ENCODE measurements around the gene KIF17.

The KIF17 gene

DNA sequence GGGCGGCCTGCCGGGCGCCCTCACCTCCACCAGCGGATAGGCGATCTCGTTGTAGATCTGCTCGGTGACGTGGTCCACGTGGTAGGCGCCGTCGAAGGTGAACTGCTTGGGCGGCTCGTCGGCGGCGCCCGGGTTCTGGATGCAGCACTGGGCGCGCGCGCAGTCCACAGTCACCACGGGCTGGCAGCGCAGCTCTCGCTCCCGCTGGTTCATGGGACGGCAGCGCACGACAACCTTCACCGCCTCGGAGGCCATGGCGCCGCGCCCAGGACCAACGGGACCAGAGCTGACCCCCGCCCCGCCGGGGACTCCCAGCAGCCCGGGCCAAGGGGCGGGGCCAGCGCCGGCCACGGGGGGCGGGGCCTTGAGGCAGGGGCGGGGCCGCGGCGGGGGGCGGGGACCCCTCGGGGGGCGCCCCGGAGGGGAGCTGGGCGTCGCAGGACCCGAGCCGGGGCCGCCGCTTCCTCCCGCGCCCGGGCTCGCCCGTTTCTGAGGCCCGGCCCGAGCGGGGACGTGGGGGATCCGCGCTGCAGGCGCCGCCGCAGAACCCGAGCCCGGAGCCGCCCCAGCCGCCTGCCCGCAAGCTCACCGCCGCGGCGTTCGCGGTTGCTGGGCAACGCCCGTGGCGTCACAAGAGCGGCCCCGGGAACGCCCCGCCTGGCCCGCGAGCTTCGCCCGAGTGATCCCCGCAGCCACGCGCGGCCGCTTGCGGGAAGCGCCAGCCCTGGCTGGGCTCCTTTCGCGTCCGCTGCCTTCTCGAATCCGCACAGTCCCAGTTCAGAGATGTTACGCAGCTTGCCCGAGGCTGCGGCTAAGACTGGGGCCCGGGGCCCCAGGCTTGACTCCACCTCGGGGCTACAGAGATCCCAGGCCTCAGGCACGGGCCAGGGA is at the start of gene KIF17:
Gene KIF17, minus strand, starts transcription at position 556 of the 891 bp plus-strand sequence. Its CDS starts 301 bp downstream, at position 255.
- Histone ChIP-seq H3K9me3 (ENCODE audit: control insufficient read depth in 2 of 2, low read length in 2 of 2) (no peaks in the 10 kb centered on the region), H3K4me3 (ENCODE audit: low read length in 2 of 2) (peak within 1 kb of the TSS in 1 of 2 donors; percentile 68), H3K36me3 (ENCODE audit: control insufficient read depth in 2 of 2, insufficient read depth in 2 of 2, low read length in 2 of 2) (no peaks in the 10 kb centered on the region), H3K27me3 (ENCODE audit: control insufficient read depth in 1 of 2, insufficient read depth in 2 of 2, low read length in 2 of 2) (peaks cover 10 to 15% of the 10 kb centered on the region in 2 donors), H3K4me1 (ENCODE audit: control insufficient read depth, insufficient read depth, low read length) (peaks cover 11% of the 10 kb centered on the region), H3K9ac (ENCODE audit: low read length in 2 of 2) (no peak within 1 kb of the TSS), H3K27ac (ENCODE audit: low read length) (no peak within 1 kb of the TSS)

DNA sequence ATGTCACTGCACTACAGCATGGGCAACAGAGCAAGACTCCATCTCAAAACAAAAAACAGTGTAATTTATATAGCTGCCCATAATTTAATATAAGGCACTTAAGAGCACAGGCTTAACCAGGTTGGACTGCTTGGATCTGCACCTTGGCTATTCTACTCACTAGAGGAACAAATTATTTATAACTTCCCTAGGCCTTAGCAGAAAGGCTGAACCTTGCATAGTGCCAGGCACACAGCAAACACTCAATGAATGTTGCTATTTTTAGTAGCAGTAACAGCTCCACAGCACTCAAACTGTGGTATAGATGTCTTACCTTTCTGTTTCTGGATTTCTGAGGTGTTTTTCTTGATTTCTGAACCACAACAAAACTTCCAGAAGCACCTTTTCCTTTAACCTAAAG is 49.5 kb upstream of the KIF17 start:
- Histone ChIP-seq H3K36me3 (ENCODE audit: control insufficient read depth in 2 of 2, insufficient read depth in 2 of 2, low read length in 2 of 2) (peaks cover 49% of the 10 kb centered on the region in 2 donors), H3K4me3 (ENCODE audit: low read length in 2 of 2) (no peak overlapping the region), H3K27me3 (ENCODE audit: control insufficient read depth in 1 of 2, insufficient read depth in 2 of 2, low read length in 2 of 2) (no peaks in the 10 kb centered on the region), H3K27ac (ENCODE audit: low read length) (no peak overlapping the region), H3K9me3 (ENCODE audit: control insufficient read depth in 2 of 2, low read length in 2 of 2) (no peaks in the 10 kb centered on the region), H3K9ac (ENCODE audit: low read length in 2 of 2) (no peak overlapping the region), H3K4me1 (ENCODE audit: control insufficient read depth, insufficient read depth, low read length) (no peaks in the 10 kb centered on the region)

DNA sequence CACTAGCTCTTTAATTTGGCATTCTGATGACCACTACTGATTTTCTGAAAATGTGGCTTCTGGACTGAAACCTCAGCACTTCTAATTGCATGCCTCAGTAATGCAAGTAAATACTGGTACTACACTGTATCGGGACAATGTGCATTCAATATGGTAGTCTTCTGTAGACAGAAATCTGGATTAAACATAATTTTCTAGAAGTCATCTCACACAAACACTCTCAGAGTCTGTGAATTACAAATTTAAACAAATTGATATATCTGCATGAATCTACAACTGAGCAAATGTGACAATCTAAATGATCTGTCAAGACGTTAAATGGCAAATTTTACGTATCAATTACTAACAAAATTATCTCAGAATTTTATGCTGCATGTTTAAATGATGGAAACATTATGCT is 45.6 kb upstream of the KIF17 start:
- Histone ChIP-seq H3K27ac (ENCODE audit: low read length) (no peak overlapping the region), H3K36me3 (ENCODE audit: control insufficient read depth in 2 of 2, insufficient read depth in 2 of 2, low read length in 2 of 2) (peaks cover 35 to 60% of the 10 kb centered on the region in 2 donors), H3K9ac (ENCODE audit: low read length in 2 of 2) (no peak overlapping the region), H3K9me3 (ENCODE audit: control insufficient read depth in 2 of 2, low read length in 2 of 2) (no peaks in the 10 kb centered on the region), H3K27me3 (ENCODE audit: control insufficient read depth in 1 of 2, insufficient read depth in 2 of 2, low read length in 2 of 2) (no peaks in the 10 kb centered on the region), H3K4me3 (ENCODE audit: low read length in 2 of 2) (no peak overlapping the region), H3K4me1 (ENCODE audit: control insufficient read depth, insufficient read depth, low read length) (no peaks in the 10 kb centered on the region)

DNA sequence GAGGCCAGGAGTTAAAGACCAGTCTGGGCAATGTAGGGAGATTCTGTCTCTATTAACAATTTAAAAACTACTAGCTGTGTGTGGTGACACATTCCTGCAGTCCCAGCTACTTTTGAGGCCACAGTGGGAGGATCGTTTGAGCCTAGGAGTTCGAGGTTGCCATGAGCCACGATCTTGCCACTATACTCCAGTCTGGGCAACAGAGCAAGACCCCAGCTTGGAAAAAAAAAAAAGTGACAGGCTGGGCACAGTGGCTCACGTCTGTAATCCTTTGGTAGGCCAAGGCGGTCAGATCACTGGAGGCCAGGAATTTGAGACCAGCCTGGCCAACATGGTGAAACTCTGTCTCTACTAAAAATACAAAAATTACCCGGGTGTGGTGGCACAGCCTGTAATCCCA is 42.5 kb upstream of the KIF17 start:
- no peak overlapping the region for H3K4me3 ChIP-seq (ENCODE audit: low read length in 2 of 2)
- H3K9ac ChIP-seq (ENCODE audit: low read length in 2 of 2): no peak overlapping the region
- H3K36me3 ChIP-seq (ENCODE audit: control insufficient read depth in 2 of 2, insufficient read depth in 2 of 2, low read length in 2 of 2): peaks cover 41 to 56% of the 10 kb centered on the region in 2 donors
- H3K27ac ChIP-seq (ENCODE audit: low read length): no peak overlapping the region
- H3K4me1 ChIP-seq (ENCODE audit: control insufficient read depth, insufficient read depth, low read length): no peaks in the 10 kb centered on the region
- H3K27me3 ChIP-seq (ENCODE audit: control insufficient read depth in 1 of 2, insufficient read depth in 2 of 2, low read length in 2 of 2): no peaks in the 10 kb centered on the region
- no peaks in the 10 kb centered on the region for H3K9me3 ChIP-seq (ENCODE audit: control insufficient read depth in 2 of 2, low read length in 2 of 2)

DNA sequence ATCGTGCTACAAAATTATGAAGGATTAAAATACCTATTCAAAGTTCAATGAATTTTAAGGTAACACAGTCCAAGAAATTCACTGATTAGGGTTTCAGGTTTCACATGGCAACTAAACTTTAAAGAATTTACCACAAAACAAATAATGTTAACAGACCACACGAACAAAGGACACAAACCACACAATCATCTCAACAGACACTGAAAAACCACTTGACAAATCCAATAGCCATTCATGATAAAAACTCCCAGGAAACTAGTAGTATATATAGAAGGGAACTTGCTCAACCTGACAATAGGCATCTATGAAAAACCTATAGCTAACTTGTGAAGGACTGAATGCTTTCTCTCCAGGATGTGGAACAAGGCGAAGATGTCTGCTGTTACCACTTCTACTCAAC is 35.8 kb upstream of the KIF17 start:
- Histone ChIP-seq H3K4me3 (ENCODE audit: low read length in 2 of 2) (no peak overlapping the region), H3K27me3 (ENCODE audit: control insufficient read depth in 1 of 2, insufficient read depth in 2 of 2, low read length in 2 of 2) (no peaks in the 10 kb centered on the region), H3K4me1 (ENCODE audit: control insufficient read depth, insufficient read depth, low read length) (no peaks in the 10 kb centered on the region), H3K36me3 (ENCODE audit: control insufficient read depth in 2 of 2, insufficient read depth in 2 of 2, low read length in 2 of 2) (peaks cover 20 to 33% of the 10 kb centered on the region in 2 donors), H3K9ac (ENCODE audit: low read length in 2 of 2) (no peak overlapping the region), H3K9me3 (ENCODE audit: control insufficient read depth in 2 of 2, low read length in 2 of 2) (no peaks in the 10 kb centered on the region), H3K27ac (ENCODE audit: low read length) (no peak overlapping the region)

- H3K9me3 ChIP-seq (ENCODE audit: control insufficient read depth in 2 of 2, low read length in 2 of 2): no peaks in the 10 kb centered on the region
- no peak overlapping the region for H3K4me3 ChIP-seq (ENCODE audit: low read length in 2 of 2)
- H3K27ac ChIP-seq (ENCODE audit: low read length): no peak overlapping the region
- no peaks in the 10 kb centered on the region for H3K27me3 ChIP-seq (ENCODE audit: control insufficient read depth in 1 of 2, insufficient read depth in 2 of 2, low read length in 2 of 2)
- H3K9ac ChIP-seq (ENCODE audit: low read length in 2 of 2): no peak overlapping the region
- no peaks in the 10 kb centered on the region for H3K4me1 ChIP-seq (ENCODE audit: control insufficient read depth, insufficient read depth, low read length)
- H3K36me3 ChIP-seq (ENCODE audit: control insufficient read depth in 2 of 2, insufficient read depth in 2 of 2, low read length in 2 of 2): peaks cover 28 to 49% of the 10 kb centered on the region in 2 donors
Observed at GRCh38 chr1:20751462-20751990, 33.7 kb upstream of the KIF17 start.

DNA sequence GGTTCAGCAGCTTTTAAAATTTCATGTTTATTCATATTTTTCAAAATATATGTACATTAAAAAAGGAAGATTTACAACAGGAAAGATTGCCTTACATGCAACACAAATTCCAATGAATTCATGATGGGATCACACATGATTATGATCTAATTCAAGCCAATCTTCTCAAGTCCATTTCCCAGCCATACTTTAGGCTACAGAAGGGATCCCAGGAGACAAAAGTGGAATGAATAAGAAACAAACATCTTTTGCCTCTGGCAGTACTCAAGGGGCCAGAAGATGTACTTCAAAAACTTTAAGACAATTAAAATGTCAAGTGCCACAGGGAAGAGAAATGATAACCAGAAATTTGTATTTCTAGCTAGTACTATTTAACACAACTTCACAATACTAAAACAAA is 24.9 kb upstream of the KIF17 start:
- Histone ChIP-seq H3K27me3 (ENCODE audit: control insufficient read depth in 1 of 2, insufficient read depth in 2 of 2, low read length in 2 of 2) (no peaks in the 10 kb centered on the region), H3K9me3 (ENCODE audit: control insufficient read depth in 2 of 2, low read length in 2 of 2) (no peaks in the 10 kb centered on the region), H3K9ac (ENCODE audit: low read length in 2 of 2) (no peak overlapping the region), H3K36me3 (ENCODE audit: control insufficient read depth in 2 of 2, insufficient read depth in 2 of 2, low read length in 2 of 2) (peaks cover 48 to 50% of the 10 kb centered on the region in 2 donors), H3K27ac (ENCODE audit: low read length) (no peak overlapping the region), H3K4me3 (ENCODE audit: low read length in 2 of 2) (no peak overlapping the region), H3K4me1 (ENCODE audit: control insufficient read depth, insufficient read depth, low read length) (no peaks in the 10 kb centered on the region)

- H3K27me3 ChIP-seq (ENCODE audit: control insufficient read depth in 1 of 2, insufficient read depth in 2 of 2, low read length in 2 of 2): no peaks in the 10 kb centered on the region
- no peak overlapping the region for H3K27ac ChIP-seq (ENCODE audit: low read length)
- H3K4me1 ChIP-seq (ENCODE audit: control insufficient read depth, insufficient read depth, low read length): no peaks in the 10 kb centered on the region
- no peaks in the 10 kb centered on the region for H3K9me3 ChIP-seq (ENCODE audit: control insufficient read depth in 2 of 2, low read length in 2 of 2)
- H3K9ac ChIP-seq (ENCODE audit: low read length in 2 of 2): no peak overlapping the region
- H3K4me3 ChIP-seq (ENCODE audit: low read length in 2 of 2): no peak overlapping the region
- H3K36me3 ChIP-seq (ENCODE audit: control insufficient read depth in 2 of 2, insufficient read depth in 2 of 2, low read length in 2 of 2): peaks cover 39 to 40% of the 10 kb centered on the region in 2 donors
Observed at GRCh38 chr1:20740781-20741180, 23.0 kb upstream of the KIF17 start.

- no peak overlapping the region for H3K27ac ChIP-seq (ENCODE audit: low read length)
- H3K4me1 ChIP-seq (ENCODE audit: control insufficient read depth, insufficient read depth, low read length): no peaks in the 10 kb centered on the region
- no peak overlapping the region for H3K4me3 ChIP-seq (ENCODE audit: low read length in 2 of 2)
- no peaks in the 10 kb centered on the region for H3K27me3 ChIP-seq (ENCODE audit: control insufficient read depth in 1 of 2, insufficient read depth in 2 of 2, low read length in 2 of 2)
- no peaks in the 10 kb centered on the region for H3K9me3 ChIP-seq (ENCODE audit: control insufficient read depth in 2 of 2, low read length in 2 of 2)
- H3K36me3 ChIP-seq (ENCODE audit: control insufficient read depth in 2 of 2, insufficient read depth in 2 of 2, low read length in 2 of 2): peaks cover 25 to 26% of the 10 kb centered on the region in 2 donors
- H3K9ac ChIP-seq (ENCODE audit: low read length in 2 of 2): no peak overlapping the region
Observed at GRCh38 chr1:20739225-20739624, 21.4 kb upstream of the KIF17 start.

DNA sequence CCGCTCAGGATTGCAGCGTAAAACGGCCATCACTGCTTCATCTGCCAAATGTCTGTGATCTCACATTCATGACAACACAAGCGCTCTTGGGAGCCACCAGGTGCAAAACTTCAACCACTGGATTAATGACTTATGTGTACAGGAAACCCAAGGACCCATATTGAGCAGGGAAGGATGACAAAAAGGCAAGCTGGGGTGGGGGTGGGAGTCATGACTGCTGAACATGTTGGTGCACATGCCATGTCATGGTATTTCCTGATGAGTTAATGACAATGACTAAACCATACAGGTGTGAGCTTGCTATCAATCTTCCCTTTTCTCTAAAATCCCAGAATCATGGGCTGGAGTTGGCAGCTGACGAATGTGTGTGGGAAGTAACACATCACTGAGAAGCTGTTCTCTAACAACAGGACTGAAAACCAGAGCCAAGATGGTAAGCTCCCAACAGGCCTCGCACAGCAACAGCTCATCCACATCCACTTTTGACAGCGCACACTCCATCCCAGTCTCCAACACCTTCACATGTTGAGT is 17.8 kb upstream of the KIF17 start:
- Histone ChIP-seq H3K4me1 (ENCODE audit: control insufficient read depth, insufficient read depth, low read length) (peaks cover 28% of the 10 kb centered on the region), H3K9me3 (ENCODE audit: control insufficient read depth in 2 of 2, low read length in 2 of 2) (no peaks in the 10 kb centered on the region), H3K27me3 (ENCODE audit: control insufficient read depth in 1 of 2, insufficient read depth in 2 of 2, low read length in 2 of 2) (peaks cover 7 to 11% of the 10 kb centered on the region in 2 donors), H3K4me3 (ENCODE audit: low read length in 2 of 2) (no peak overlapping the region), H3K36me3 (ENCODE audit: control insufficient read depth in 2 of 2, insufficient read depth in 2 of 2, low read length in 2 of 2) (peaks cover 8 to 11% of the 10 kb centered on the region in 2 donors), H3K9ac (ENCODE audit: low read length in 2 of 2) (no peak overlapping the region), H3K27ac (ENCODE audit: low read length) (no peak overlapping the region)
